ENCODE results near the gene LTA4H. TPM values are rescaled to one million over a fixed set of nuclear protein-coding genes. Genes with fewer than 3 reads are reported as not detected.

The LTA4H gene
- total RNA-seq, 4 donors from 2014 or later: 41.4 to 50.2 (median 44.7) TPM

DNA sequence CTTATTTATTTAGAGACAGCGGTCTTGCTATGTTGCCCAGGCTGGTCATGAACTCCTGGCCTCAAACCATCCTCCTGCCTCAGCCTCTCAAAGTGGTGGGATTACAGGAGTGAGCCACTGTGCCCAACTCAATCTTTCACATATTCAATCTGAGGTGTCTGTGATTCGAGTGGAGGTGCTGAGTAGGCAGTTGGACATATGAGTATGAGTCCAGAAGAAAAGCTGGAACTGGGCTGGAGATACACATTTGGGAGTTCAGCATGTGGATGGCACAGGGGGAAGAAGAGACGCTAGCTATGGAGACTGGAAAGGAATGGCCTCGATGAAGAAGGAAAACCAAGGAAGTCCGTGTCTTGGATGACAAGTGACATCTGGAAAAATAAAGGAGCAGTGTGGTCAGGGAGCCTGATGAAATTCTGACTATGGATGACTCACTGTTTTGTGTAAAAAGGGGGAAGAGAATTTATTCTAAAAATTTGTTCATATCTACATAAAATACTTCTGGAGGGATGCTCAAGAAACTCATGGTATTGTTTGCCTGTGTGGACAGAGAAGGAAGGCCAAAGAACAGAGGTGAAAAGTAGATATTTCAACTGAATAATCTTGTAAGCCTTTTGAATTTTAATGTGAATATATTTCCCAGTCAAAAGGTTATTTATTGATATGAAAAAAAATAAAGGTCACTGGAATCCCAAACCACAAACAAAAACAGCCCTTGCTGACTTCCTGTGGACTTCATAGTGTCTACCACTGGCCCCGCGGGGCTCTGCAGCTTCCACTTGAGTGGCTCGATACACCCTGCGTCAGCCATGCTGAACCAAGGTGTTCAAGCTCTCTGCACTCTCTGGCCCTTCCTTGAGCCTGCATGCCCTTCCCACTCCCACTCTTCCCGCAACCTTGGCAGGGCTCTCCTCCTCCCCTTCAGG, 8.9 kb upstream of the LTA4H start:
- no peak for DNase-seq (ENCODE audit: low spot score in 2 of 2)
- Histone ChIP-seq H3K4me3 (no peak overlapping the region), H3K36me3 (no peaks in the 10 kb centered on the region), H3K4me1 (peaks cover 0 to 14% (median 0%) of the 10 kb centered on the region in 4 donors), H3K27ac (no peak overlapping the region), H3K27me3 (no peaks in the 10 kb centered on the region), H3K9me3 (no peaks in the 10 kb centered on the region)
- WGBS, 2 donors: 70 to 73% methylated on average over 10 of the region's 10 CpGs
- TF ChIP-seq POLR2A (IDR thresholded peaks at IDR 0.05) (no peak), EP300 (IDR thresholded peaks at IDR 0.05) (no peak)
- TF ChIP-seq, protein P1, sequence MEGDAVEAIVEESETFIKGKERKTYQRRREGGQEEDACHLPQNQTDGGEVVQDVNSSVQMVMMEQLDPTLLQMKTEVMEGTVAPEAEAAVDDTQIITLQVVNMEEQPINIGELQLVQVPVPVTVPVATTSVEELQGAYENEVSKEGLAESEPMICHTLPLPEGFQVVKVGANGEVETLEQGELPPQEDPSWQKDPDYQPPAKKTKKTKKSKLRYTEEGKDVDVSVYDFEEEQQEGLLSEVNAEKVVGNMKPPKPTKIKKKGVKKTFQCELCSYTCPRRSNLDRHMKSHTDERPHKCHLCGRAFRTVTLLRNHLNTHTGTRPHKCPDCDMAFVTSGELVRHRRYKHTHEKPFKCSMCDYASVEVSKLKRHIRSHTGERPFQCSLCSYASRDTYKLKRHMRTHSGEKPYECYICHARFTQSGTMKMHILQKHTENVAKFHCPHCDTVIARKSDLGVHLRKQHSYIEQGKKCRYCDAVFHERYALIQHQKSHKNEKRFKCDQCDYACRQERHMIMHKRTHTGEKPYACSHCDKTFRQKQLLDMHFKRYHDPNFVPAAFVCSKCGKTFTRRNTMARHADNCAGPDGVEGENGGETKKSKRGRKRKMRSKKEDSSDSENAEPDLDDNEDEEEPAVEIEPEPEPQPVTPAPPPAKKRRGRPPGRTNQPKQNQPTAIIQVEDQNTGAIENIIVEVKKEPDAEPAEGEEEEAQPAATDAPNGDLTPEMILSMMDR (IDR thresholded peaks at IDR 0.05): no peak

DNA sequence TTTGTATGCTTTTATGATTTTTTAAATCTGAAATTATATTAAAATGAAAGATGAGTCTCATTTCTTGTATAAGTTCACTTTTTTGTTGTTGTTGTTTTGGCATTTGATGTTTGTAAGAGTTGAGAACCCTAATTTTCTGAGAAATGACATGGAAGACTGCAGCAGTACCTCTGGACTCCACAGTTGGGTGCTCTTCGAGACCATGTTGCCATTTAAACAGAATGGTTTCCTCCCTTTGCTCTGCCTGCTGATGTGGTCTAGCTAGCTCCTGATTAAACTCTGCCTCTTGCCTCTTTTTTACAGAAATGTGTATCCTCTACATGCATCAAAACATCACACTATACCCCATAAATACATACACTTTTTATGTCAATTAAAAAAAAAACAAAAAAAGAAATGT, 5.8 kb upstream of the LTA4H start:
- Histone ChIP-seq H3K4me1 (no peaks in the 10 kb centered on the region), H3K27ac (no peak overlapping the region), H3K27me3 (no peaks in the 10 kb centered on the region), H3K36me3 (no peaks in the 10 kb centered on the region), H3K9me3 (no peaks in the 10 kb centered on the region), H3K4me3 (no peak overlapping the region)
- no peak for TF ChIP-seq EP300 (IDR thresholded peaks at IDR 0.05)
- TF ChIP-seq, protein P1 (IDR thresholded peaks at IDR 0.05): no peak
- no peak for TF ChIP-seq POLR2A (IDR thresholded peaks at IDR 0.05)
- WGBS, 2 donors: 87 to 92% methylated on average over 1 of the region's 1 CpG
- no peak for DNase-seq (ENCODE audit: low spot score in 2 of 2)

DNA sequence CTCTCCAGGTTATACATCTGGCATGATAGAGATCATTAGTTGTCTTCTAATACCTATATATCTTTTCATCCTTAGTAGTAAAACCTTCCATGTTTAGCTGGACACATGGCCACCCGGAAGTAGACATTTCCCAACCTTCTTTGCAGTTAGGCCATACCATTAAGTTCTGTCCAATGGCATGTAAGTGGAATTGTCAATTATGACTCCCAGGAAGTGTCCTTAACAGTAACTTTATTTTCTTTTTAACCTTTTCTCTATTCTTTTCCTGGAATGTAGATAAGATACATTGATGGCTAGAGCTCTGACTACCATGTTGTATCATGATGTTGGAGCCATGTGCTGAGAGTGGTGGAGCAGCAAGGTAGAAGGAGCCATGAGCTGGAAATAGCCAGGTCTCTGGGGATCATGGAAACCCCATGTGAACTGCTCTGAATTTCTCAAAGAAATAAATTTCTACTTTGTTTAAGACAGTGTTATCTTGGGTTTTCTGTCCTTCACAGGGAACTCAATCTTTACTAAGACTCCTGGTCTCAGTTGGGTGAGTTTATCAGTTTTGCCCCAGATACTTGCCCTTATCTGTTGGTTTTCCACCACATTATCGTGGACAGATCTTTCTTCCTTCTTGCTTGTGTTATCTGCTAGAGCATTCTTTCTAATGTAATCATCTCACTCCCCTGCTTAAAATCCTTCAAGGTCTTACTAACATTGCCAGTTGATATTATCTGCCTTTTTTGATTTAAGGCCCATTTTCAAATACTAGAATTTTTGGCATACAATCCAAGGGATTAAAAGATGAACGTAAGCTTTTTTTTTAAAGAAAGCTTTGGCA, 5.1 kb upstream of the LTA4H start:
- DNase-seq (ENCODE audit: low spot score in 2 of 2): no peak
- 72 to 80% methylated on average over 3 of the region's 3 CpGs for WGBS, 2 donors
- Histone ChIP-seq H3K4me1 (no peaks in the 10 kb centered on the region), H3K4me3 (no peak overlapping the region), H3K27me3 (no peaks in the 10 kb centered on the region), H3K9me3 (no peaks in the 10 kb centered on the region), H3K36me3 (no peaks in the 10 kb centered on the region), H3K27ac (no peak overlapping the region)
- TF ChIP-seq EP300 (IDR thresholded peaks at IDR 0.05) (no peak), POLR2A (IDR thresholded peaks at IDR 0.05) (no peak)
- TF ChIP-seq, protein P1 (IDR thresholded peaks at IDR 0.05): no peak

DNA sequence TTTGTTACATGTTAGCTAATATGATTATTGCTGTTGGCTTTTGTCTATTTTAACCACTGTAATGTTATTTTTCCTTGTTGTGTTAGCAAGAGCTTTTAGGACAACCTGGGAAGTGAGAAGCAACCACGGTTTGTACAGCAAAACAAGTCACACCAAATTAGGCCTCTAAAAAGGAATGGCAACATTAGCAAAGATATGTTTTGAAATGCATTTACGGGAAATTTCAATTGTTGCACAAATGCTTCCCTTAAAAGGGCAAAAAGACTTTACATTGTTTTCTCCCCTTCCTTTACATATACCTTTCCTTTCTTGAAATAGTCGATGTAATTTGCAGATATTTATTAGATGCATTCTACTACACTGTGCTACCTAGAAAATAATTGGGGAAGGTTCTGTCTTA, 4.1 kb upstream of the LTA4H start:
- Histone ChIP-seq H3K27ac (no peak overlapping the region), H3K4me1 (peaks cover 0 to 3% (median 0%) of the 10 kb centered on the region in 4 donors), H3K27me3 (no peaks in the 10 kb centered on the region), H3K4me3 (no peak overlapping the region), H3K9me3 (no peaks in the 10 kb centered on the region), H3K36me3 (no peaks in the 10 kb centered on the region)
- DNase-seq (ENCODE audit: low spot score in 2 of 2): no peak
- WGBS, 2 donors: 88 to 93% methylated on average over 3 of the region's 3 CpGs
- TF ChIP-seq, protein P1 (IDR thresholded peaks at IDR 0.05): no peak
- TF ChIP-seq POLR2A (IDR thresholded peaks at IDR 0.05) (no peak), EP300 (IDR thresholded peaks at IDR 0.05) (no peak)

Data from tibial nerve (tissue), 4 donors.